Adrenal gland (tissue), 12 donors: ENCODE data around the gene TEX54. TPM values are rescaled to one million over a fixed set of nuclear protein-coding genes. Genes with fewer than 3 reads are reported as not detected.

Experiments used
- DNase-seq, 7 donors: peaks; one replicate each; pipeline ENCODE4 v3.0.0-alpha.2; 2019 to 2020
- H3K27ac ChIP-seq, 5 donors: fragments of 200-600 bp; sonication (generic) in 4 of 5; 1 replicate in 3 of 5; 2 replicates in 2 of 5; pipeline versions ENCODE4 v1.5.1 to v1.8.0; 2016 to 2020; ENCODE audit warnings: mild to moderate bottlenecking in 1 of 5
- H3K27me3 ChIP-seq: fragments of 200-600 bp; 2 replicates; pipeline ENCODE4 v1.8.0; 2021
- H3K36me3 ChIP-seq, 2 donors: fragments of 200-600 bp; replicated peaks in 1 of 2; 1 replicate in 1 of 2; 2 replicates in 1 of 2; pipeline versions ENCODE4 v1.5.1 to v1.8.0; 2018 to 2022
- H3K4me1 ChIP-seq, 2 donors: fragments of 200-600 bp; replicated peaks in 1 of 2; 1 replicate in 1 of 2; 2 replicates in 1 of 2; pipeline versions ENCODE4 v1.5.1 to v1.8.0; 2018 to 2021
- H3K4me3 ChIP-seq, 4 donors: fragments of 200-600 bp; sonication (generic) in 3 of 4; one replicate each; pipeline ENCODE4 v1.5.1; 2016 to 2018
- H3K9me3 ChIP-seq, 3 donors: fragments of 200-600 bp; sonication (generic) in 1 of 3; replicated peaks in 1 of 3; 1 replicate in 2 of 3; 2 replicates in 1 of 3; pipeline versions ENCODE4 v1.5.1 to v1.8.0; 2016 to 2021
- POLR2A ChIP-seq, 2 donors: fragments of 450-650 bp; IDR thresholded peaks; one replicate each; pipeline ENCODE4 v1.6.1; 2017; ENCODE audit warnings: antibody characterized with exemption in 2 of 2, mild to moderate bottlenecking in 2 of 2, moderate library complexity in 1 of 2
- WGBS, 4 donors: extraction: QIAGEN DNeasy Blood & Tissue Kit in 2 of 4; methylation state at CpG; one replicate each; pipeline versions ENCODE4 v1.1.5 to v1.1.7; 2013 to 2017; 5-methylcytosine and 5-hydroxymethylcytosine counted together
- intact Hi-C, 2 donors: fragments of 100-400 bp; cut with DNase I; formaldehyde crosslinking; loops; one replicate each; pipeline versions ENCODE4 v1.14.1 to v1.15.0; 2022 to 2023
- polyA plus RNA-seq, 3 donors: library from polyadenylated mRNA; stranded (reverse); fragments of 200-250 nt in 2 of 3; fragments of 350-450 nt in 1 of 3; fragmentation: Illumina TruSeq in 1 of 3; extraction: RNeasy Lipid Tissue Mini Kit (QIAGEN cat#74804) in 1 of 3; gene quantifications; one replicate each; pipeline ENCODE4 v1.2.3, GENCODE V29; 2013 to 2014
- total RNA-seq, 9 donors: library from RNA; depleted of rRNA in 4 of 9; stranded (reverse); fragments of >200 nt in 4 of 9; fragments of 120-200 nt in 1 of 9; fragmentation: NEBNext Ultra II Directional in 1 of 9; extraction: Animal tissue kit (Norgen Biotek cat#: 25700) in 1 of 9; gene quantifications; one replicate each; pipeline versions ENCODE4 v1.1.0 to v1.2.4, GENCODE V29; 2013 to 2023
- TF ChIP-seq, protein P1 (sequence below), 6 experiments: fragments of 450-650 bp in 4 of 6; fragments of 200-600 bp in 2 of 6; sonication (generic) in 1 of 6; IDR thresholded peaks; 1 replicate in 5 of 6; 2 replicates in 1 of 6; pipeline versions ENCODE4 v1.5.1 to v1.8.0; 2016 to 2021; ENCODE audit warnings: antibody characterized with exemption in 6 of 6, mild to moderate bottlenecking in 2 of 6, moderate library complexity in 1 of 6
- donor health status: healthy with polysubstance abuse.
- donor health status: Bipolar disorder and iron deficiency.
- donor health status: DM: yes; HTN: yes; CAD: no.
- donor health status: DM: no; HTN: no; CAD: no.
- donor health status: DM: no; HTN: no; CAD: no.
- donor health status: DM: yes; HTN: yes; CAD: no.

Gene TEX54
- total and polyA plus RNA-seq, 12 donors, result 0.27 to 1.4 TPM; not detected in 10

DNA sequence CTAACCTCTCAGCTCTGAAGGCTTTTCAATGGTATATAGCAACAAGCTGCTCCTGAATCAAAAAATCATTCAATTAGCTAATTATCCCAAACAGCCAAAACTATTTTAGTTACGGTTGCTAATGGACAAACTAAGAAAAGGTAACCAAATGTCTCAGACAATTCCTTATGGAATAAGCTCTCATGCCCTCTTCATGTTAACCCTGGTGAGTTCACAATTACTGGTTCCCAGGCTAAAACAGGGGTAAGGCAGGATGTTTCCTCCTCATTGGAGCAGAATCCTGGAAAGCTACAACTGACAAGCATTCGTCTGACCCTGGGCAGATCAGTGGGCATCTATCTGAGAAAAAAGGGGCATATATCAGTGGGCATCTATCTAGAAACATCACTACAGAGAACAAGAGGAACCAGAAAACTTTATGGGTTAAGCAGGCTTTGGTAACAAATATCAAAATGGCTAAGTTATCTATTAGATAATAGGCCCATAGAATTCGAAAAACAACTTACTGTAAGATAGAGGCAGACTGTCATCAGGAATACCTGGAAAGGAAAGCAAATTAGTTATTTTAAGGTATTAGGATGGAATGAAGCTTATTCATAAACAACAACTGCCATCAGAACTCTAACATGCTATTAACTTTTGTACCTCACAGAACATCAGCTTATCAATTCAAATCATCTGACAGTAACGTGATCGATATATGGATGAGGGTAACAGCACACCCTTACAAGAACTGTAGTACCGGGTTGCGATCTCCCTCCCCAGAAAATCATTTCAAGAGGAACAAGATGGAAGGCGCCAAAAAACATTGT is 21.6 kb upstream of the TEX54 start:
- peak overlapping the region in 2 of 5 donors; percentile 62 to 75 for H3K27ac ChIP-seq
- no peaks in the 10 kb centered on the region for H3K9me3 ChIP-seq
- no peaks in the 10 kb centered on the region for H3K27me3 ChIP-seq
- no peak for DNase-seq
- H3K4me3 ChIP-seq, result peak overlapping the region in 1 of 4 donors; percentile 71
- H3K4me1 ChIP-seq, result peaks cover 12 to 21% of the 10 kb centered on the region in 2 donors
- intact Hi-C loops, result no loop called here
- 20 to 24% (median 21%) methylated on average over 8 of the region's 8 CpGs for WGBS, 4 donors
- no peak for TF ChIP-seq POLR2A (IDR thresholded peaks at IDR 0.05)
- TF ChIP-seq, protein P1, sequence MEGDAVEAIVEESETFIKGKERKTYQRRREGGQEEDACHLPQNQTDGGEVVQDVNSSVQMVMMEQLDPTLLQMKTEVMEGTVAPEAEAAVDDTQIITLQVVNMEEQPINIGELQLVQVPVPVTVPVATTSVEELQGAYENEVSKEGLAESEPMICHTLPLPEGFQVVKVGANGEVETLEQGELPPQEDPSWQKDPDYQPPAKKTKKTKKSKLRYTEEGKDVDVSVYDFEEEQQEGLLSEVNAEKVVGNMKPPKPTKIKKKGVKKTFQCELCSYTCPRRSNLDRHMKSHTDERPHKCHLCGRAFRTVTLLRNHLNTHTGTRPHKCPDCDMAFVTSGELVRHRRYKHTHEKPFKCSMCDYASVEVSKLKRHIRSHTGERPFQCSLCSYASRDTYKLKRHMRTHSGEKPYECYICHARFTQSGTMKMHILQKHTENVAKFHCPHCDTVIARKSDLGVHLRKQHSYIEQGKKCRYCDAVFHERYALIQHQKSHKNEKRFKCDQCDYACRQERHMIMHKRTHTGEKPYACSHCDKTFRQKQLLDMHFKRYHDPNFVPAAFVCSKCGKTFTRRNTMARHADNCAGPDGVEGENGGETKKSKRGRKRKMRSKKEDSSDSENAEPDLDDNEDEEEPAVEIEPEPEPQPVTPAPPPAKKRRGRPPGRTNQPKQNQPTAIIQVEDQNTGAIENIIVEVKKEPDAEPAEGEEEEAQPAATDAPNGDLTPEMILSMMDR (IDR thresholded peaks at IDR 0.05), result no peak
- H3K36me3 ChIP-seq, result peaks cover 0 to 32% of the 10 kb centered on the region in 2 donors

DNA sequence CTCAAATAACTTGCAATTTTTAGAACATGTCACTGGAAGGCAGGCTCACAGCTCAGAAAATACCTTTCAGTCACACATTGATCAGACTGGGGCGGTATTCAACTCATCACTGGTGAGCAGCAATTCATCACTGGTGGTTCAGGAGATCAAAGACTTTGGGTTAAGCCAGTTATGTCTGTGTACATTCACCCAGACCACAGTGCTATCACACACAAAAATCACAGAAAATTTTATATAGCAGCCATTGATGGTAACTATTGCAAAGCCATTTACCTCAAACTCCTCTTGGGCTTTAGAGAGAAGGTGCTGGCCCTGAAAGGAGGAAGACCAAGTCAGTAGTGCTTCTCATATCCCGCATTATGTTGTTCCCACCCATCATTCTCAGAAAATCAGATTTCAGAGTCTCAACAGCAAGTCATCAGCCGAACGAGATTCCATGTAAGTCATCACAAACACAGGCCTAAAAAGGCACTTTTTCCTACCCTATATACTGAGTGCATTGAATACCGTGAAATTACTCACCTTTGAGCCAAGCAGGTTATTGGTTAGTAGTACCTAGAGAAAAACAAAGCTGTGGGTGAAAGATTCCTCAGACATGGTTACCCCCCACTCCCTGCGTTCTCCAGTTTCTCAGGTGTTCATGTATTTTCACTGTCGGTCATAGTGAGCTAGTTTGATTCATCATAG is 20.8 kb upstream of the TEX54 start:
- H3K27ac ChIP-seq, result no peak overlapping the region
- H3K27me3 ChIP-seq, result no peaks in the 10 kb centered on the region
- intact Hi-C loops, result no loop called here
- peaks cover 12 to 21% of the 10 kb centered on the region in 2 donors for H3K4me1 ChIP-seq
- 65 to 74% (median 72%) methylated on average over 7 of the region's 7 CpGs for WGBS, 4 donors
- TF ChIP-seq, protein P1 (IDR thresholded peaks at IDR 0.05), result no peak
- H3K9me3 ChIP-seq, result no peaks in the 10 kb centered on the region
- no peak for DNase-seq
- H3K36me3 ChIP-seq, result peaks cover 0 to 32% of the 10 kb centered on the region in 2 donors
- peak overlapping the region in 1 of 4 donors; percentile 71 for H3K4me3 ChIP-seq

DNA sequence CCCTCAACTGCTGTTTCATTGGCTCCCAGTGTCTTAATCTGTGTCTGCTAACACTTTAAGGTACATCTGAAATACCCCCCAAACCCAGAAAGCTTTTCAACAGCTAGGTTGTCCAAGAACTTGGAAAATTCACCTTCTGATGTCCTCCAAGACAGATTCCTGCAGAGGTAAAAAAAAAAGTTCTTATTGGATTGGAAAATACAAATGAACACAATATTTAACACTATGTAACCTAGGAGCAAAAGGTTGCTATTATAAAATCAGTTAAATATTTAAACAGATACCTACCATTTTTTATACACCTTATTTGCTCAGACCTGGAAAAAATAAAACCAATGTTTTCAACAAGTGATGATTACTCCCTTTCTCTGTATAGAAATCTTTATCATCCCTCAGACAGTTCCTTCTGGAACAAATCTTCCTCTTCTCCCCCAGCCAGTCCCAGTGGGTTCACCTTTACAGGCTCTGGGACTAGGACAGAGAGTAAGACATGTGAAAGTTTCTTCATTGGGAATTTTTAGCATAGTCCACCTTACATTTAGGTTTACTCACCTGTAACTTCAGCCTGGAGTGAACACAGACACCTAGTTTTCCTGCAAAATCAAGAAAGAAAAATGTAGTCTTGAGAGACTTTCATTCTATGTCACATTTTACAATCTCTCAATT is 20.0 kb upstream of the TEX54 start:
- no peaks in the 10 kb centered on the region for H3K27me3 ChIP-seq
- intact Hi-C loops, result no loop called here
- no peaks in the 10 kb centered on the region for H3K9me3 ChIP-seq
- no peak overlapping the region for H3K4me3 ChIP-seq
- peaks cover 12 to 21% of the 10 kb centered on the region in 2 donors for H3K4me1 ChIP-seq
- H3K27ac ChIP-seq, result no peak overlapping the region
- no peak for DNase-seq
- TF ChIP-seq POLR2A (IDR thresholded peaks at IDR 0.05), result no peak
- TF ChIP-seq, protein P1 (IDR thresholded peaks at IDR 0.05), result no peak
- peaks cover 0 to 32% of the 10 kb centered on the region in 2 donors for H3K36me3 ChIP-seq
